GM12878 (cell line): ENCODE measurements around the gene MAPK9. TPM values are rescaled to one million over a fixed set of nuclear protein-coding genes. Genes with fewer than 3 reads are reported as not detected.

Experiments
- ATAC-seq: fragments of 200-7000 bp; cut with Tn5 transposase; 3 replicates; pipeline ENCODE4 v1.9.1; 2020; ENCODE audit warnings: mild to moderate bottlenecking, moderate library complexity
- BruUV-seq: library from RNA; stranded (reverse); fragments of 400-500 nt; replicated peaks from 2 replicates; lab custom pipeline; 2021; lab: Mats Ljungman, UMichigan
- CTCF ChIA-PET: fragments of 300-600 bp; sonication (Branson Sonifier 250); formaldehyde crosslinking; extraction: SDS; loops from one replicate; lab custom pipeline; 2021; ENCODE audit warnings: inconsistent platforms; lab: Yijun Ruan, JAX
- POLR2A ChIA-PET: fragments of 350-600 bp; formaldehyde crosslinking; extraction: SDS; loops from one replicate; lab custom pipeline; 2021; ENCODE audit warnings: inconsistent platforms; lab: Charles Lee
- RAD21 ChIA-PET: fragments of 300-600 bp; sonication (Branson Sonifier 250); formaldehyde crosslinking; loops from one replicate; lab custom pipeline; 2023; ENCODE audit warnings: antibody characterized with exemption; ENCODE audit not compliant: unreplicated experiment; lab: Charles Lee
- SMC1A ChIA-PET: fragments of 300-600 bp; sonication (Branson Sonifier 250); formaldehyde crosslinking; loops from one replicate; lab custom pipeline; 2023; ENCODE audit not compliant: unreplicated experiment, uncharacterized antibody; lab: Charles Lee
- DNase-seq: peaks from one replicate; pipeline ENCODE4 v3.0.0-alpha.2; 2011; ENCODE audit warnings: low read depth, low spot score
- FAIRE-seq: peaks from 3 replicates; lab custom pipeline; 2011; peaks lifted over from hg19 to GRCh38; lab: Jason Lieb, UNC
- H2AFZ ChIP-seq: 2 replicates; pipeline ENCODE4 v1.6.0; 2011; ENCODE audit warnings: low read depth, low read length, control low read depth; ENCODE audit not compliant: control insufficient read depth
- H3K27ac ChIP-seq: 2 replicates; pipeline ENCODE4 v1.5.1; 2011; ENCODE audit warnings: control low read depth; ENCODE audit not compliant: control insufficient read depth, insufficient read depth
- H3K27me3 ChIP-seq, 2 experiments: replicated peaks in 1 of 2; 2 replicates each; pipeline versions ENCODE4 v1.6.0 to v1.6.1; 2011; ENCODE audit warnings: low read length in 1 of 2; ENCODE audit not compliant: control insufficient read depth in 2 of 2, insufficient read depth in 2 of 2
- H3K36me3 ChIP-seq, 2 experiments: 2 replicates each; pipeline ENCODE4 v1.5.1; 2011; ENCODE audit warnings: low read length in 1 of 2; ENCODE audit not compliant: control insufficient read depth in 2 of 2, insufficient read depth in 2 of 2
- H3K4me1 ChIP-seq: 2 replicates; pipeline ENCODE4 v1.6.1; 2011; ENCODE audit warnings: mild to moderate bottlenecking, low read length, moderate library complexity, mixed read lengths; ENCODE audit not compliant: control insufficient read depth, insufficient read depth
- H3K4me2 ChIP-seq: 2 replicates; pipeline ENCODE4 v1.6.0; 2011; ENCODE audit warnings: control low read depth; ENCODE audit not compliant: control insufficient read depth, insufficient read depth
- H3K4me3 ChIP-seq: fragments of 200-600 bp; sonication (generic); 2 replicates; pipeline ENCODE4 v1.5.1; 2016
- H3K79me2 ChIP-seq: 2 replicates; pipeline ENCODE4 v1.6.0; 2011; ENCODE audit warnings: low read length; ENCODE audit not compliant: control insufficient read depth, insufficient read depth
- H3K9ac ChIP-seq: 2 replicates; pipeline ENCODE4 v1.8.0; 2011; ENCODE audit warnings: low read length, control low read depth, mixed read lengths; ENCODE audit not compliant: control insufficient read depth, insufficient read depth
- H3K9me3 ChIP-seq: replicated peaks from 3 replicates; pipeline ENCODE4 v1.5.1; 2011; ENCODE audit warnings: mild to moderate bottlenecking, low read length; ENCODE audit not compliant: control insufficient read depth, insufficient read depth
- H4K20me1 ChIP-seq: 2 replicates; pipeline ENCODE4 v1.6.0; 2011; ENCODE audit not compliant: control insufficient read depth, insufficient read depth
- CHD4 ChIP-seq: fragments of 200-600 bp; sonication (generic); IDR thresholded peaks from 2 replicates; pipeline ENCODE4 v1.6.1; 2016; ENCODE audit warnings: mild to moderate bottlenecking
- ESRRA ChIP-seq: IDR thresholded peaks from 2 replicates; pipeline ENCODE4 v1.6.1; 2012; ENCODE audit warnings: mild to moderate bottlenecking, low read length, improper control_type of control experiment
- FOXK2 ChIP-seq: fragments of 450-650 bp; IDR thresholded peaks from 2 replicates; pipeline ENCODE4 v1.6.1; 2017; ENCODE audit warnings: mild to moderate bottlenecking, moderate library complexity
- HDGF ChIP-seq: fragments of 450-650 bp; IDR thresholded peaks from 2 replicates; pipeline ENCODE4 v1.6.1; 2016; ENCODE audit warnings: antibody characterized with exemption
- MTA3 ChIP-seq: IDR thresholded peaks from 2 replicates; pipeline ENCODE4 v1.6.1; 2012; ENCODE audit warnings: low read length, inconsistent platforms, borderline replicate concordance
- MXI1 ChIP-seq: fragments of 150-350 bp; IDR thresholded peaks from 2 replicates; pipeline ENCODE4 v1.6.1; 2011; ENCODE audit warnings: low read depth, mild to moderate bottlenecking, inconsistent platforms, low read length, improper control_type of control experiment
- MYC ChIP-seq: IDR thresholded peaks from 2 replicates; pipeline ENCODE4 v1.6.1; 2011; ENCODE audit warnings: mild to moderate bottlenecking, low read length, moderate library complexity, inconsistent platforms; ENCODE audit not compliant: insufficient read depth, insufficient replicate concordance, insufficient read length, severe bottlenecking
- NBN ChIP-seq: fragments of 450-650 bp; IDR thresholded peaks from 2 replicates; pipeline ENCODE4 v1.6.1; 2016
- NFXL1 ChIP-seq: fragments of 450-650 bp; IDR thresholded peaks from 2 replicates; pipeline ENCODE4 v1.6.1; 2017; ENCODE audit warnings: antibody characterized with exemption, mild to moderate bottlenecking, borderline replicate concordance
- NR2C2 ChIP-seq: IDR thresholded peaks from 2 replicates; pipeline ENCODE4 v1.6.1; 2011; ENCODE audit warnings: borderline replicate concordance, low read depth; ENCODE audit not compliant: control insufficient read depth, insufficient read length
- POLR2AphosphoS5 ChIP-seq: IDR thresholded peaks from 2 replicates; pipeline ENCODE4 v1.6.1; 2011; ENCODE audit warnings: mild to moderate bottlenecking, low read length, inconsistent platforms
- RUNX3 ChIP-seq: IDR thresholded peaks from 2 replicates; pipeline ENCODE4 v1.6.1; 2012; ENCODE audit warnings: low read length, inconsistent platforms
- YBX1 ChIP-seq: fragments of 450-650 bp; IDR thresholded peaks from 2 replicates; pipeline ENCODE4 v1.6.1; 2016; ENCODE audit warnings: antibody characterized with exemption
- ZNF207 ChIP-seq: fragments of 450-650 bp; IDR thresholded peaks from 2 replicates; pipeline ENCODE4 v1.6.1; 2014; ENCODE audit warnings: antibody characterized with exemption, mild to moderate bottlenecking, borderline replicate concordance
- ZNF217 ChIP-seq: fragments of 450-650 bp; IDR thresholded peaks from 2 replicates; pipeline ENCODE4 v1.6.1; 2017; ENCODE audit warnings: antibody characterized with exemption, mild to moderate bottlenecking
- WGBS: methylation state at CpG from one replicate; pipeline ENCODE4 v1.1.6; 2016; ENCODE audit warnings: low lambda C conversion rate; ENCODE audit not compliant: insufficient replicate concordance, insufficient coverage; ENCODE audit errors: missing lambda C conversion rate; 5-methylcytosine and 5-hydroxymethylcytosine counted together
- in situ Hi-C: fragments of 300-500 bp; cut with MboI; formaldehyde crosslinking; loops from 9 replicates; pipeline ENCODE4 v1.14.3; 2018; ENCODE audit warnings: mixed read lengths
- intact Hi-C: fragments of 100-400 bp; cut with micrococcal nuclease; formaldehyde crosslinking; loops from one replicate; pipeline ENCODE4 v1.14.2; 2022; ENCODE audit not compliant: unreplicated experiment
- polyA plus RNA-seq, 11 experiments: library from polyadenylated mRNA; depleted of rRNA in 4 of 11; unstranded in 6 of 11; stranded (reverse) in 5 of 11; fragments of >200 nt; fragmentation: Nextera tagmentation in 4 of 11; fragmentation: Illumina TruSeq in 1 of 11; extraction: Ambion mirVana in 4 of 11; extraction: Trizol in 1 of 11; gene quantifications; 1 replicate in 1 of 11; 2 replicates in 10 of 11; pipeline versions ENCODE4 v1.2.1 to v1.2.3, GENCODE V29; 2011 to 2016; ENCODE audit warnings: inconsistent platforms in 2 of 11, missing spikeins in 2 of 11, low read depth in 1 of 11
- total RNA-seq, 4 experiments: library from RNA; depleted of rRNA in 3 of 4; stranded (reverse); fragments of >200 nt in 3 of 4; fragmentation: Illumina TruSeq in 1 of 4; extraction: Trizol in 1 of 4; gene quantifications; 2 replicates each; pipeline versions ENCODE4 v1.2.1 to v1.2.3, GENCODE V29; 2013 to 2021
- TF ChIP-seq, protein P1 (sequence below): IDR thresholded peaks from 2 replicates; pipeline ENCODE4 v1.6.1; 2012; ENCODE audit warnings: low read depth, low read length, improper control_type of control experiment
- TF ChIP-seq, protein P2 (sequence below): IDR thresholded peaks from 2 replicates; pipeline ENCODE4 v1.6.1; 2011; ENCODE audit warnings: borderline replicate concordance, low read depth, mild to moderate bottlenecking, moderate library complexity, low read length; ENCODE audit not compliant: insufficient read depth, poor library complexity, severe bottlenecking

MAPK9 gene
- total and polyA plus RNA-seq, 10 of the 15 experiments (the other 5 are each of a cell fraction or from before 2014, with no cell fraction given), result 2.1 to 52.9 (median 21.7) TPM

DNA sequence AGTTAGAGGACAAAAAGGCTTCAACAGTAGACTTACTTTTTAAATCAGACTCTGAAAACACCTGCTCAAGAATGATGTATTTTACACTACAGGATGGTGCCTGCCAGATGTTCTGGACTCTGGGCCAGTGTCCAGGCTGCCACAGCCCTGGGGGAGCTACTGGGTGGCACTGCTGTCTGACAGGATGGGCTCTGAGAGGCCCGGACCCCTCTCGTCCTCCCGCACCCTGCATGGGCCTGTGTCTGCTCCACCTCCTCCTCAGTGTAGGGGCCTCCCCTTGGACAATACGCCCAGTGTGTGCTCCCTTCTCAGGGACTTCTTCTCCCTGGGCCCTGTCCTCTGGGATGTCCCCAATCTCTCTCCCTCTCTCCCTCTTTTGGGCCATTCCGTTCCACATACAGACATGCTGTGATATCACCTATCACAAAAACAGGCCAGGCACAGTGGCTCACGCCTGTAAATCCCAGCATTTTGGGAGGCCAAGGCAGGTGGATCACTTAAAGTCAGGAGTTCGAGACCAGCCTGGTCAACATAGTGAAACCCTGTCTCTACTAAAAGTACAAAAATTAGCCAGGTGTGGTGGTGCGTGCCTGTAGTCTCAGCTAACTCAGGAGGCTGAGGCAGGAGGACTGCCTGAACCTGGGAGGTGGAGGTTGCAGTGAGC is 37.9 kb upstream of the MAPK9 start:
- H3K9me3 ChIP-seq, result no peaks in the 10 kb centered on the region
- no peak overlapping the region for H3K9ac ChIP-seq
- no peaks in the 10 kb centered on the region for H3K79me2 ChIP-seq
- H2AFZ ChIP-seq, result no peak overlapping the region
- no peaks in the 10 kb centered on the region for H3K4me1 ChIP-seq
- no peak for TF ChIP-seq POLR2AphosphoS5
- no peak for TF ChIP-seq NBN
- TF ChIP-seq ZNF217, result no peak
- no peak for TF ChIP-seq MXI1
- no TSS peak for BruUV-seq
- WGBS, result 45% methylated on average over 7 of the region's 8 CpGs
- no peak for DNase-seq
- ChIA-PET RAD21 (interaction anchor here (1.0 to 1.7 kb wide), 2 partner anchors 14 to 36 kb away, joined by 4 to 16 read pairs; partner anchors contain the start of gene MAPK9), SMC1A (no interaction called here), CTCF (interaction anchor here (0.8 to 2.4 kb wide), 13 partner anchors 10 to 209 kb away, joined by 3 to 44 read pairs (median 4); no protein-coding TSS in a partner anchor), POLR2A (no interaction called here)
- no peak overlapping the region for H3K4me2 ChIP-seq
- no peak overlapping the region for H3K27ac ChIP-seq
- no peak overlapping the region for H3K4me3 ChIP-seq
- no peaks in the 10 kb centered on the region for H3K27me3 ChIP-seq
- in situ Hi-C loops (no loop called here), intact Hi-C loops (no loop called here)
- no peak for ATAC-seq
- FAIRE-seq, result no peak
- H3K36me3 ChIP-seq, result no peaks in the 10 kb centered on the region
- H4K20me1 ChIP-seq, result no peaks in the 10 kb centered on the region

DNA sequence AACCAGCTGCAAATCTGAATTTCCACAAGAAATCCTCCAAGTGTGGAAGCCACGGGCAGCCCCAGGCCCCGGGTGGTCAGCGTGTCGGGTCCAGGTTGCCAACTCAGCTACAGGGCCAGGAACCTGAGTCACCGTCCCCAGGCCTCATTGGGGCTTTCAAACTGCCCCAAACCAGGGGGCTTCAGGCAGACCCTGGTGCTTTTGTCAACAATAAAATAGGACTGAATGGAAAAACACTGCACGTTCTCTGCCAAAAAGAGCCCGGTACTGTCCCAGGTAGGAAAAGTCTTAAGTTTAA is 37.2 kb upstream of the MAPK9 start:
- BruUV-seq, result no TSS peak
- RAD21 ChIA-PET, result interaction anchor here (0.6 to 1.7 kb wide), 7 partner anchors 13 to 142 kb away, joined by 3 to 16 read pairs (median 4); partner anchors contain the start of gene MAPK9
- intact Hi-C loops (no loop called here), in situ Hi-C loops (no loop called here)
- DNase-seq (no peak), ATAC-seq (no peak), FAIRE-seq (no peak)
- WGBS, result 58% methylated on average over 7 of the region's 7 CpGs
- SMC1A ChIA-PET, result interaction anchor here (0.8 to 1.7 kb wide), 5 partner anchors 13 to 203 kb away, joined by 3 to 11 read pairs (median 4); no protein-coding TSS in a partner anchor
- Histone ChIP-seq H3K4me2 (no peak overlapping the region), H3K9ac (no peak overlapping the region), H3K27ac (no peak overlapping the region), H3K36me3 (no peaks in the 10 kb centered on the region), H4K20me1 (no peaks in the 10 kb centered on the region), H3K4me1 (no peaks in the 10 kb centered on the region), H3K4me3 (no peak overlapping the region), H3K79me2 (no peaks in the 10 kb centered on the region), H2AFZ (no peak overlapping the region), H3K27me3 (no peaks in the 10 kb centered on the region), H3K9me3 (no peaks in the 10 kb centered on the region)
- POLR2A ChIA-PET, result no interaction called here
- CTCF ChIA-PET, result interaction anchor here (0.6 to 2.4 kb wide), 32 partner anchors 10 to 359 kb away, joined by 3 to 44 read pairs (median 4); no protein-coding TSS in a partner anchor
- TF ChIP-seq FOXK2 (no peak), YBX1 (no peak), MYC (no peak), NR2C2 (no peak), CHD4 (no peak), NFXL1 (no peak), RUNX3 (no peak), HDGF (no peak), MTA3 (no peak), ZNF207 (no peak), ESRRA (no peak)
- TF ChIP-seq, protein P1, sequence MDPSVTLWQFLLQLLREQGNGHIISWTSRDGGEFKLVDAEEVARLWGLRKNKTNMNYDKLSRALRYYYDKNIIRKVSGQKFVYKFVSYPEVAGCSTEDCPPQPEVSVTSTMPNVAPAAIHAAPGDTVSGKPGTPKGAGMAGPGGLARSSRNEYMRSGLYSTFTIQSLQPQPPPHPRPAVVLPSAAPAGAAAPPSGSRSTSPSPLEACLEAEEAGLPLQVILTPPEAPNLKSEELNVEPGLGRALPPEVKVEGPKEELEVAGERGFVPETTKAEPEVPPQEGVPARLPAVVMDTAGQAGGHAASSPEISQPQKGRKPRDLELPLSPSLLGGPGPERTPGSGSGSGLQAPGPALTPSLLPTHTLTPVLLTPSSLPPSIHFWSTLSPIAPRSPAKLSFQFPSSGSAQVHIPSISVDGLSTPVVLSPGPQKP, result no peak
- TF ChIP-seq, protein P2, sequence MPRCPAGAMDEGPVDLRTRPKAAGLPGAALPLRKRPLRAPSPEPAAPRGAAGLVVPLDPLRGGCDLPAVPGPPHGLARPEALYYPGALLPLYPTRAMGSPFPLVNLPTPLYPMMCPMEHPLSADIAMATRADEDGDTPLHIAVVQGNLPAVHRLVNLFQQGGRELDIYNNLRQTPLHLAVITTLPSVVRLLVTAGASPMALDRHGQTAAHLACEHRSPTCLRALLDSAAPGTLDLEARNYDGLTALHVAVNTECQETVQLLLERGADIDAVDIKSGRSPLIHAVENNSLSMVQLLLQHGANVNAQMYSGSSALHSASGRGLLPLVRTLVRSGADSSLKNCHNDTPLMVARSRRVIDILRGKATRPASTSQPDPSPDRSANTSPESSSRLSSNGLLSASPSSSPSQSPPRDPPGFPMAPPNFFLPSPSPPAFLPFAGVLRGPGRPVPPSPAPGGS, result no peak
